DND-41 (cell line): Measurements from ENCODE around the gene F2R.

Source experiments
- CTCF ChIP-seq: IDR thresholded peaks from 2 replicates; pipeline ENCODE4 v1.5.1; 2012; ENCODE audit warnings: borderline replicate concordance, low read length, moderate library complexity, mild to moderate bottlenecking; ENCODE audit not compliant: poor library complexity, severe bottlenecking; ENCODE audit errors: extremely low read depth
- EZH2 ChIP-seq: IDR thresholded peaks from 3 replicates; pipeline ENCODE4 v1.6.1; 2012; ENCODE audit warnings: borderline replicate concordance, low read depth, mild to moderate bottlenecking, moderate library complexity, low read length, inconsistent platforms; ENCODE audit not compliant: severe bottlenecking

GRCh38 chr5:76745670-76746069 lies 29.7 kb downstream of the F2R start:
- no peak for TF ChIP-seq CTCF
- TF ChIP-seq EZH2: no peak
